Suprapubic skin (tissue), 3 donors: ENCODE measurements around the gene BBS12.

ENCODE experiments used
- EP300 ChIP-seq: sonication (generic); formaldehyde crosslinking; IDR thresholded peaks from one replicate; pipeline ENCODE4 v1.6.1; 2017; ENCODE audit warnings: antibody characterized with exemption
- POLR2A ChIP-seq, 2 donors: fragments of 450-650 bp; IDR thresholded peaks; one replicate each; pipeline ENCODE4 v1.6.1; 2017; ENCODE audit warnings: antibody characterized with exemption in 2 of 2, mild to moderate bottlenecking in 2 of 2, moderate library complexity in 2 of 2
- TF ChIP-seq, protein P1 (sequence below), 2 donors: fragments of 200-600 bp in 1 of 2; fragments of 450-650 bp in 1 of 2; sonication (generic) in 1 of 2; IDR thresholded peaks; one replicate each; pipeline ENCODE4 v1.5.1; 2016 to 2019; ENCODE audit warnings: antibody characterized with exemption in 2 of 2, mild to moderate bottlenecking in 1 of 2, moderate library complexity in 1 of 2

DNA sequence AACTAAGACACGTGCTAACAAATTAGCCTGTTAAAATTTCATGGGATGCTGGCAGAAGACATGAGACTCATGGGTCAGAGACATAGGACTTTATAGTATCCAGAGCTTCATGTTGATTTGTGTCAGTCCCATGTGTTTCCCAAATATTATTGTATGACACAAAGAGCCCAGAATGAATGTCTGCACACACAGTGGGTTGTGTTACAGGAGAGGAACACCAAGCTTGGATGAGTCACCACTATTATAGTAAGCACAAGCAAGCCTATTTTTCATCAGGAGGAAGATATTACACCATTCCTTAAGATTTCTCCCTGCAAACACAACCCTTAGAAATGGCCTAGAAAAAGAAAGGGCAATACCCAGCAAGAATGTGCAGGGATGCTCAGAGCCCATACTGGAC is 15.4 kb downstream of the BBS12 start:
- TF ChIP-seq, protein P1, sequence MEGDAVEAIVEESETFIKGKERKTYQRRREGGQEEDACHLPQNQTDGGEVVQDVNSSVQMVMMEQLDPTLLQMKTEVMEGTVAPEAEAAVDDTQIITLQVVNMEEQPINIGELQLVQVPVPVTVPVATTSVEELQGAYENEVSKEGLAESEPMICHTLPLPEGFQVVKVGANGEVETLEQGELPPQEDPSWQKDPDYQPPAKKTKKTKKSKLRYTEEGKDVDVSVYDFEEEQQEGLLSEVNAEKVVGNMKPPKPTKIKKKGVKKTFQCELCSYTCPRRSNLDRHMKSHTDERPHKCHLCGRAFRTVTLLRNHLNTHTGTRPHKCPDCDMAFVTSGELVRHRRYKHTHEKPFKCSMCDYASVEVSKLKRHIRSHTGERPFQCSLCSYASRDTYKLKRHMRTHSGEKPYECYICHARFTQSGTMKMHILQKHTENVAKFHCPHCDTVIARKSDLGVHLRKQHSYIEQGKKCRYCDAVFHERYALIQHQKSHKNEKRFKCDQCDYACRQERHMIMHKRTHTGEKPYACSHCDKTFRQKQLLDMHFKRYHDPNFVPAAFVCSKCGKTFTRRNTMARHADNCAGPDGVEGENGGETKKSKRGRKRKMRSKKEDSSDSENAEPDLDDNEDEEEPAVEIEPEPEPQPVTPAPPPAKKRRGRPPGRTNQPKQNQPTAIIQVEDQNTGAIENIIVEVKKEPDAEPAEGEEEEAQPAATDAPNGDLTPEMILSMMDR (IDR thresholded peaks at IDR 0.05), result no peak
- no peak for TF ChIP-seq POLR2A (IDR thresholded peaks at IDR 0.05)
- no peak for TF ChIP-seq EP300
